ENCODE results near the gene AFF2. TPM values are rescaled to one million over a fixed set of nuclear protein-coding genes. Genes with fewer than 3 reads are reported as not detected.

AFF2 gene
- total and polyA plus RNA-seq, 12 donors: 0.07 to 17.9 (median 1.7) TPM

DNA sequence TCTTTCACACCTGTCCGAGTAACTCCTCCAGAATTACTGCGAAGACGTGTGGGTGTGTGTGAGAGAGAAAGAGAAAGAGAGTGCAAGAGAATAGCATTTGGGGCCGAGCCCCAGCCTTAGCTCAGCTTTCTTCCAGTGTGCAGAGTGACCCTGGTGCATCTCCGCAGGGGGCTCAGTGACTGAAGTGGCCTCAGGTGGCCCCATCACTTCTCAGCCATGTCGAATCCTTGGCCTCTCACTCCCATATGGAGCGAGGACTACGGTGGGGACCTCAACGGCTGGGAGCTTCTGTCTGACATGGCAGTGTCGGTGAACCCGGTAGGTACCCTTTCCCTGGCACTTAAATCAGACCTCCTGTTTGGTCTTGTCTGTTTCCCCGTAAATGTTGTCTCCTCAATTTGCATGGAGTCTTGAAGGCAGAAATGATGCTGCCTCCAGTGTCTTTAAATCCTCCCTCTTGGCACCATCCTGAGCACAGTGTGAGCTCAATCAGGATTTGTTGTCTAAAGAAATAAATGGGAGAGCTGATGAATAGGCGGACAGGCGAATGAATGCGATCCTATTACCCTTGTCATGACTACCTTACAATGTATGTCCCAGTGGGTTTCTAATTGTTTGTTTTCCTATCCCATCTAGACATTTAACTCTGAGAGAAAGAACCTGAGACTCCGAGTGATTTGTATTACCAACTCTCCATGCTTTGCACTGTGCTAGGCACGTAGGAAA, 305.9 kb downstream of the AFF2 start:
- H3K27ac ChIP-seq: no peak overlapping the region
- no peaks in the 10 kb centered on the region for H3K4me1 ChIP-seq (replicated peaks in 1 of 2)
- no peak overlapping the region for H3K4me3 ChIP-seq
- WGBS, 4 donors: 68 to 81% (median 73%) methylated on average over 12 to 17 of the region's 17 CpGs
- DNase-seq: no peak
- H3K9me3 ChIP-seq (replicated peaks in 1 of 3): no peaks in the 10 kb centered on the region
- H3K36me3 ChIP-seq (replicated peaks in 1 of 2): no peaks in the 10 kb centered on the region
- TF ChIP-seq, protein P1, sequence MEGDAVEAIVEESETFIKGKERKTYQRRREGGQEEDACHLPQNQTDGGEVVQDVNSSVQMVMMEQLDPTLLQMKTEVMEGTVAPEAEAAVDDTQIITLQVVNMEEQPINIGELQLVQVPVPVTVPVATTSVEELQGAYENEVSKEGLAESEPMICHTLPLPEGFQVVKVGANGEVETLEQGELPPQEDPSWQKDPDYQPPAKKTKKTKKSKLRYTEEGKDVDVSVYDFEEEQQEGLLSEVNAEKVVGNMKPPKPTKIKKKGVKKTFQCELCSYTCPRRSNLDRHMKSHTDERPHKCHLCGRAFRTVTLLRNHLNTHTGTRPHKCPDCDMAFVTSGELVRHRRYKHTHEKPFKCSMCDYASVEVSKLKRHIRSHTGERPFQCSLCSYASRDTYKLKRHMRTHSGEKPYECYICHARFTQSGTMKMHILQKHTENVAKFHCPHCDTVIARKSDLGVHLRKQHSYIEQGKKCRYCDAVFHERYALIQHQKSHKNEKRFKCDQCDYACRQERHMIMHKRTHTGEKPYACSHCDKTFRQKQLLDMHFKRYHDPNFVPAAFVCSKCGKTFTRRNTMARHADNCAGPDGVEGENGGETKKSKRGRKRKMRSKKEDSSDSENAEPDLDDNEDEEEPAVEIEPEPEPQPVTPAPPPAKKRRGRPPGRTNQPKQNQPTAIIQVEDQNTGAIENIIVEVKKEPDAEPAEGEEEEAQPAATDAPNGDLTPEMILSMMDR (IDR thresholded peaks at IDR 0.05): no peak
- no peak for TF ChIP-seq POLR2A (IDR thresholded peaks at IDR 0.05)
- intact Hi-C loops (cut with DNase I): no loop called here
- no peaks in the 10 kb centered on the region for H3K27me3 ChIP-seq

DNA sequence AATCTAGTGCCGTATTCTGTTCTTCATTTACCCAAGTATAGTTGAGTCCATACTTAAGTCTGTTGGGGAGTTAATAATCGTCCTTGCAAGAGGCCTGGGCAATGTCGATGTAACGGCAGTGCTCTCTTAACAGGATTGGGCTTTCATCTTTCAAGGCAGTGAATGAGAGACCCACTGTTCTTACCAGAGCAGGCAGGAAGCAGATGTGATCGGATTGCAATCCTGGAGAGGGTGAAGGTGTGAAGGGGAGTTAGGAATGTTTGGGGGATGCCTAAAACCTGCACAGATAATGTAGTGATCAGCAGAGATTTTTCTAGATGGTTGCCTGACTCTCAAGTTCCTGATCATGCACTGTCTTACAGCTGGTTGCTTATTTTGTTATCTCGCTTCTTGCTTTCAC, 308.4 kb downstream of the AFF2 start:
- Histone ChIP-seq H3K27me3 (peaks cover 2% of the 10 kb centered on the region), H3K9me3 (replicated peaks in 1 of 3) (no peaks in the 10 kb centered on the region), H3K4me1 (replicated peaks in 1 of 2) (no peaks in the 10 kb centered on the region), H3K27ac (no peak overlapping the region), H3K36me3 (replicated peaks in 1 of 2) (no peaks in the 10 kb centered on the region), H3K4me3 (no peak overlapping the region)
- WGBS, 4 donors: 55 to 65% (median 60%) methylated on average over 6 of the region's 6 CpGs
- no peak for DNase-seq
- intact Hi-C loops (cut with DNase I): no loop called here
- TF ChIP-seq, protein P1 (IDR thresholded peaks at IDR 0.05): no peak
- no peak for TF ChIP-seq POLR2A (IDR thresholded peaks at IDR 0.05)

DNA sequence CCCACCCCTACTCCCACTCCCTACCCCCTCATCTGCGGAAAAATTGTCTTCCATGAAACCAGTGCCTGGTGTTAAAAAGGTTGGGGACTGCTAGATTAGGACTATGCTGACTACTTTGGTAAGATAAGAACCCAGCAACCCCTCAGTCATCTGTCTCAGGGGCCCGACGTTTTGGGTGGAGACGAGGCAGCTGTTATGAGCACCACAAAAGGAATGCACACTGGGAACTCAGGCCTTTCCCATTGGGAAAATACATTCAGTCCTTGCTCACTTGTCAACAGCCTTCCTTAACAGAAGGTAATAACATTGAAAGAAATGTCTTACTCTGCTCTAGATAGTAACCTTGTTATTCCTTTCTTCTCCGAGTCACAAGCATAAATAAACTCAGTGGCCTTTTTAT, 310.8 kb downstream of the AFF2 start:
- DNase-seq: no peak
- H3K27ac ChIP-seq: no peak overlapping the region
- H3K4me1 ChIP-seq (replicated peaks in 1 of 2): no peaks in the 10 kb centered on the region
- H3K4me3 ChIP-seq: no peak overlapping the region
- intact Hi-C loops (cut with DNase I): no loop called here
- TF ChIP-seq, protein P1 (IDR thresholded peaks at IDR 0.05): no peak
- TF ChIP-seq POLR2A (IDR thresholded peaks at IDR 0.05): no peak
- WGBS, 4 donors: 60 to 77% (median 70%) methylated on average over 5 of the region's 5 CpGs
- no peaks in the 10 kb centered on the region for H3K9me3 ChIP-seq (replicated peaks in 1 of 3)
- no peaks in the 10 kb centered on the region for H3K36me3 ChIP-seq (replicated peaks in 1 of 2)
- H3K27me3 ChIP-seq: peaks cover 4% of the 10 kb centered on the region

DNA sequence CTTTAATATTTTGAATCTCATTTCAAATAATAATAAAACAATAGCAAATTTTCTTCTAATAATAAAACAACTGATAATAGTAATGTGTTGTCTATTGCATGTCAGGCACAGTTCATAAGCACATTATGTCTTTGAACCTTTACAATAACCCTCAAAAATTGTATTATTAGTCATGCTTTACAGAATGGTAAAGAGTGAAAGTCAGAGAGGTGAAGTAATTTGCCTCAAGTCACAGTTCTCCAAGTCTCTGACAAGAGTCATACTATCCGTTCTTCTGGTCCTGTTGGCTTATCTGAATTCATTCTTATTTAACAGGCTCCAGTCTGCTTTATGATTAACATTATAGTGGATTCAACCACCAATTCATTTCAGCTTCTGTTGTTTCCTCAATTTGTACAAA, 313.0 kb downstream of the AFF2 start:
- DNase-seq: no peak
- intact Hi-C loops (cut with DNase I): no loop called here
- 65 to 86% (median 76%) methylated on average over 1 of the region's 1 CpG for WGBS, 4 donors
- H3K9me3 ChIP-seq (replicated peaks in 1 of 3): no peaks in the 10 kb centered on the region
- no peak for TF ChIP-seq POLR2A (IDR thresholded peaks at IDR 0.05)
- TF ChIP-seq, protein P1 (IDR thresholded peaks at IDR 0.05): no peak
- H3K4me3 ChIP-seq: no peak overlapping the region
- H3K27me3 ChIP-seq: peaks cover 4% of the 10 kb centered on the region
- H3K4me1 ChIP-seq (replicated peaks in 1 of 2): no peaks in the 10 kb centered on the region
- no peaks in the 10 kb centered on the region for H3K36me3 ChIP-seq (replicated peaks in 1 of 2)
- no peak overlapping the region for H3K27ac ChIP-seq
